Occipital lobe (tissue), 2 donors: ENCODE results near the gene EFHC1. TPM values are rescaled to one million over a fixed set of nuclear protein-coding genes. Genes with fewer than 3 reads are reported as not detected.

ENCODE experiments used
- DNase-seq: peaks from one replicate; lab custom pipeline; 2025; lab: John Stamatoyannopoulos, UW
- total RNA-seq: library from RNA; depleted of rRNA; stranded (reverse); fragments of >200 nt; gene quantifications from one replicate; pipeline ENCODE4 v1.2.3, GENCODE V29; 2014

The EFHC1 gene
- total RNA-seq, 1 donor from 2014 or later: 37.0 TPM

DNA sequence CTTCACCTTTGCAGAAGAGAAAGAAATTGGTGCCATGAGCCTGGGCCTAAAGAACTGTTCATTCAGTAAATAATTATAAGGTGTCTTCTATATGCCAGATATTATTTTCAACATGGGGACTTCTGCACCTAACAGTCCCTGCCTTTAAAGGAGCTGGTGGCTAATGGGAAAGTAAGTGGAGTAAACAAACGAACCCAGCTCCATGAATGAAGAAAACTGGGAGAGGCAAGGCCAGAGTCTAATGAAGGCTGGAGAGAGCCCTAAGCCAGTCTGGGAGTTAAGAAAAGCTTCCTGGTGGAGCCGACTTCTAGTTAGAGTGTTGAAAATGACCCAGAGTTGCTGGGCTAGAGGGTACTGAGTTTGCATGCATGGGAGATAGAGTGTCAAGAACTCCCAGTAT, 24.2 kb upstream of the EFHC1 start:
- DNase-seq: no peak

GRCh38 chr6:52399511-52400312, 20.4 kb upstream of the EFHC1 start:
- DNase-seq: no peak

DNA sequence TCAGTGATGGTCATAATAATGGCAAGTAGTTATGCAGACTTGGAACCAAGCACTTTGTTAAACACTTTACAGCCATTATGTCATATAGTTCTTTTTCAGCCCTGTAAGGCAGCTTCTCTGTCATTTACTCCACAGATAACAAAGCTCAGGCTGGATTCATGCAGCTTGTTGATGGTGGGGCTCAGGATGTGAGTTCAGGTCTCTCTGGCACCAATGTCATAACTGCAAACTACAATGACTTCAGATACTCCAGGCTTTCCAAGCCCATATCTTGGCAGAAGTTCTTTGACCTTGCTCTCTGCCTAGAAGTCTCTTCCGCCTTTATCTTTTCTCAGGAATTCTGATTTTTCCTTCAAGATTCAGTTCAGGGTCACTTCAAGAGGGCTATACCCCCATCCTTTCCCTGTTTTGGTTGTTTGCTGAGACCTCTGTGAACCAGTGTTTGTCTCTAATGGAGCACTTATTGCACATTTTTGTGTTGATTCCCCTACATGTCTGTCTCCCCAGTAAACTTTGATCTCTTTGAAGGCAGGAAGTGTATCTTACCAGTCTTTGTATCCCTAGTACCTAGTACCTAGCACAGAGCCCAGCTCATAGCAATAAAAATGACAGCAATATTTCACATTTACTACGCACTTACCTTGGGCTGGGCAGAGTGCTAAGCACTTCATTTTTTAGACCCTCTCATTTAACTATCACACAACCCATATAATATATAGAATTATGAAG, 19.7 kb upstream of the EFHC1 start:
- DNase-seq: no peak

GRCh38 chr6:52403086-52403485, 17.1 kb upstream of the EFHC1 start:
- DNase-seq: no peak

GRCh38 chr6:52403627-52404026, 16.5 kb upstream of the EFHC1 start:
- no peak for DNase-seq

DNA sequence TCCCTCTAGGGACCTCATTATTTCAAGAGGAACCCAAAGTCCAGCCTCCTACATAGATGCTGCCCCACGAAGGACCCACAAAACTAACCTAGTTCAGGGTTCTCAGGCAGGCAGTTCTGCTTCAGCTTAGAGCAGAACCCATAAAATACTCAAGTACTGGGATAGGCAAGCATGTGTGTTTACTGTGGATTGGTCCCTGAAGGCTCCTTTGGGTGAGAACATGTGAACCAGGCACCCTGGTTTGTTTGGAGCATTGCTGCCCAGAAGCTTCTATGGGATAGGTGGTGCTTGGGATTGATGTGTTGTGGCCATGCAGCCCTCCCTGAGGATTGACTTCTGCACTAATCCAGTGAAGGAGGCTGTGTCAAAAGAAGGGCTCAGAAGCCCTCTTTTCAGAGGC, 14.9 kb upstream of the EFHC1 start:
- no peak for DNase-seq

DNA sequence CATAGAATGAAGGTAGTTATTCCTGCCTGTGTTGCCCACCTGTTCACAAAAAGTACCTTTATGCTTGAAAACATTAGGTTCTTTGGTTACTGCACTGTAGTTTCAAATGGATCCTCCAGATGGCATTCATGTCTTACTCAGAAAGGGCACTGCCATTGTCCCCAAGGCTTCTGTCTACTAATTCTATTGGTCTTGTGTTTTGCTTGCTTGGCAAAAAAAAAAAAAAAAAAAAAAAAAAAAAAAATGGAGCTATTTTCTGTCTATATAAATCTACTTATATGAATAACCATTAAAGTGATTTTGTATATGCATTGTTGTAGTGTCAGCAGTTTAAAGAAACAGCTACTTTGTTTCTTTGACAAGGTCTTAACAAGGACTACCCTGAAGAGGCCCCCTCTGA, 12.7 kb upstream of the EFHC1 start:
- no peak for DNase-seq

GRCh38 chr6:52409499-52409898, 10.6 kb upstream of the EFHC1 start:
- no peak for DNase-seq

GRCh38 chr6:52410979-52411378, 9.2 kb upstream of the EFHC1 start:
- no peak for DNase-seq

GRCh38 chr6:52411911-52412310, 8.2 kb upstream of the EFHC1 start:
- no peak for DNase-seq

- DNase-seq: no peak
These were observed 4.8 kb upstream of the EFHC1 start for GRCh38 chr6:52415333-52415732.

- no peak for DNase-seq
These were observed 4.1 kb upstream of the EFHC1 start for GRCh38 chr6:52415917-52416628.

DNA sequence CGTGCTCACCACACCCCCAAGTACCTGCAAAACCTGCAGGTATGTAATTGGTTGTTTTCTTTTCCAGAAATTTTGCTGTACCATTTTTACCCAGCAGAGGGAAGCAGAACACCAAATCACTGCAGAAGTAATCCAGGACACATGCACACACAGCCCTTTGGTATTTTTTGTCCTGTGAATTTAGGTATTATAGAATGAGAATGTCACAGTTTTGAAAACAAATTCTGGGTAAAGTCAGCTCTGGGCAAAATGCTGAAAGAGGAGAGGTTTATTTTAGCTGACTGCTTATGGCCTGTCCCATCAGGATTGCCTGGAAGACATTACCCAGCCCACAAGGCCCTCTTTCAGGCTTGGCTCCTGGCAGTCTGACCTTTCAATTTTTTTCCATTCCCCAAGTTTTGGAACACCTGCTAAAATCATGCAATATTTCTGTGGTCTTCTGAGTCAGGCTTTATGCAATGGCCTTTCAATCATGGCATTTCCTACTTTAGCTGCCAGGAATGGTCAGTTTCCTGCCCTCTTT, 3.5 kb upstream of the EFHC1 start:
- DNase-seq: no peak

GRCh38 chr6:52417675-52418111, 2.4 kb upstream of the EFHC1 start:
- DNase-seq: no peak

DNA sequence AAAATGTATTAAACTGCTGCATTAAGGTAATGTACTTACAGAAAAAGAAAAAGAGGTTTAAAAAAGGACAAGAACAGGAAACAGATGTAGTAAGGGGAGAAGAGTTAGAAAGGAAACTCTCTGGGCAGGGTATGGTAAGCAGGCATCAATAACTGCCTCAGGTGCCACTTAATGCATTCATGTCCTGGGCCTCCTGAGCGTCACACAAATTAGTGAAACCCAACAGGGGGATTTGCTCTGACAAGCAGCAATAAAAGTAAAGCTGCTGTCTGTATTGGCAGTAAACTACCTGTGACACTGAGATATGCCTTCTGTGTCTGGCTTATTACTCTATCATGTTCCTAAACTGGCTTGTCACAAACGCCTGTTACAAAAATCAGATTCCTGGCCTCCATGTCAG, 1.5 kb upstream of the EFHC1 start:
- no peak for DNase-seq

GRCh38 chr6:52420668-52421358, 671 bp downstream of the EFHC1 start:
- DNase-seq: peak; percentile 31

- no peak for DNase-seq
These were observed 2.0 kb downstream of the EFHC1 start for GRCh38 chr6:52422156-52422555.

DNA sequence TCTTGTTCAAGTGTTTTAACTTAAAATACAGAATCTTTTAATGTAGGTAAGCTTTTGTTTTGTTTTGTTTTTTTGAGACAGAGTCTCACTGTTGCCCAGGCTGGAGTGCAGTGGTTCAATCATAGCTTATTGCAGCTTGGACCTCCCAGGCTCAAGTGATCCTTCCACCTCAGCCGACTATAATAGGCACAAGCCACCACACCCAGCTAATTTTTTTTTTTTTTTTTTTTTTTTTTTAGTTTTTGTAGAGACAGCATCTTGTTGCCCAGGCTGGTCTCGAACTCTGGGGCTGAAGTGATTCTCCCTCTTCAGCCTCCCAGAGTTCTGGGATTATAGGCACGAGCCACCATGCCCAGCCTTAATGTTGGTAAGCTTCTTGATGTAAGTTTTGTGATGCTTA, 3.3 kb downstream of the EFHC1 start:
- no peak for DNase-seq

- DNase-seq: no peak
These were observed 3.8 kb downstream of the EFHC1 start for GRCh38 chr6:52423971-52424381.

DNA sequence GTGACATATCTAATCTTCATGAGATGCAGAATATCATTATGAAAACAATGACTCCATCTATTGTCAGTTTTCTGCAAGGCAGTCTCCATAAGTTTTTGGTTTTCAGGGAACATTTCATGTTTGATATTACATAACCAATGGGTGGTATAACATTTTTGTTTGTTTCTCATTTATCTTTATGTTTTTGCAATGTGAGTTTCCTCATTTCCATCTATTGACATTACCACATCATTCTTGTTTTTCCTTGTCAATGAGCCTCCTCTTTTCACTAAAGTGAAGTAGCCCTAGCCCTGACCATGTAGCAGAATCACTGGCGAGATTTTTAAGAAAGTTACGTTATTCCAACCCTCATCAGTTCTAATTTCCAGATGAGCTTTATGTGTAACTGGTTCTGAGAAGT, 4.4 kb downstream of the EFHC1 start:
- no peak for DNase-seq

GRCh38 chr6:52426667-52427066, 6.5 kb downstream of the EFHC1 start:
- no peak for DNase-seq
